K562 (cell line): Measurements from ENCODE around the gene MED22. TPM values are rescaled to one million over a fixed set of nuclear protein-coding genes. Genes with fewer than 3 reads are reported as not detected.
A peak's percentile ranks its signal among the peaks of the same experiment; 100 is the strongest.

Source experiments
- ARNT ChIP-seq, 2 experiments: fragments of 450-650 bp; IDR thresholded peaks; 2 replicates each; pipeline ENCODE4 v1.6.1; 2016; ENCODE audit warnings: mild to moderate bottlenecking in 1 of 2
- BCL6 ChIP-seq: fragments of 250-450 bp; sonication (Bioruptor Pico); IDR thresholded peaks from 2 replicates; pipeline ENCODE4 v1.4.0; 2020
- CAMTA2 ChIP-seq: fragments of 250-450 bp; sonication (Bioruptor Pico); conservative IDR thresholded peaks from 2 replicates; pipeline ENCODE4 v1.5.1; 2022
- CBX1 ChIP-seq: sonication (generic); IDR thresholded peaks from 2 replicates; pipeline ENCODE4 v1.6.1; 2016; ENCODE audit warnings: antibody characterized with exemption, low read depth, mild to moderate bottlenecking
- CBX3 ChIP-seq, 2 experiments: IDR thresholded peaks; 1 replicate in 1 of 2; 2 replicates in 1 of 2; pipeline ENCODE4 v1.6.1; 2012; ENCODE audit warnings: inconsistent platforms in 2 of 2, low read length in 2 of 2, borderline replicate concordance in 1 of 2, control low read depth in 1 of 2
- CHCHD3 ChIP-seq: fragments of 250-450 bp; sonication (Bioruptor Pico); IDR thresholded peaks from 2 replicates; pipeline ENCODE4 v2.1.2; 2022; ENCODE audit warnings: mild to moderate bottlenecking
- E2F1 ChIP-seq: sonication (generic); formaldehyde crosslinking; IDR thresholded peaks from 2 replicates; pipeline ENCODE4 v1.8.1; 2023; ENCODE audit warnings: mild to moderate bottlenecking, missing genetic modification reagents, moderate library complexity
- ELK3 ChIP-seq: fragments of 450-650 bp; formaldehyde crosslinking; IDR thresholded peaks from 2 replicates; pipeline ENCODE4 v1.4.0; 2020; ENCODE audit warnings: mild to moderate bottlenecking
- GATA2 ChIP-seq: sonication (generic); formaldehyde crosslinking; IDR thresholded peaks from 2 replicates; pipeline ENCODE4 v1.4.0; 2020; ENCODE audit warnings: mild to moderate bottlenecking, missing genetic modification reagents
- MAFF ChIP-seq: IDR thresholded peaks from 2 replicates; pipeline ENCODE4 v1.6.1; 2012; ENCODE audit warnings: low read length, improper control_type of control experiment
- MBD2 ChIP-seq: sonication (generic); IDR thresholded peaks from 2 replicates; pipeline ENCODE4 v1.6.1; 2016; ENCODE audit warnings: low read depth, borderline replicate concordance
- NBN ChIP-seq: fragments of 450-650 bp; IDR thresholded peaks from 2 replicates; pipeline ENCODE4 v1.6.1; 2016; ENCODE audit warnings: low read depth, mild to moderate bottlenecking
- NR0B1 ChIP-seq: fragments of 450-650 bp; IDR thresholded peaks from one replicate; pipeline ENCODE4 v1.6.1; 2018; ENCODE audit warnings: mild to moderate bottlenecking, moderate library complexity; ENCODE audit not compliant: partially characterized antibody
- PHB ChIP-seq: fragments of 250-450 bp; sonication (Bioruptor Pico); IDR thresholded peaks from 2 replicates; pipeline ENCODE4 v1.5.0; 2021
- PPARD ChIP-seq: fragments of 250-450 bp; sonication (Bioruptor Pico); IDR thresholded peaks from 2 replicates; pipeline ENCODE4 v1.8.0; 2022; ENCODE audit warnings: inconsistent platforms, mild to moderate bottlenecking, moderate library complexity
- RBM39 ChIP-seq: fragments of 200-400 bp; formaldehyde crosslinking; optimal IDR thresholded peaks from 2 replicates; pipeline ENCODE3; 2018; ENCODE audit warnings: low read depth, low read length
- RFX1 ChIP-seq: fragments of 450-650 bp; IDR thresholded peaks from 2 replicates; pipeline ENCODE4 v1.6.1; 2016; ENCODE audit warnings: mild to moderate bottlenecking, moderate library complexity
- SETDB1 ChIP-seq: IDR thresholded peaks from one replicate; pipeline ENCODE4 v1.6.1; 2012; ENCODE audit warnings: low read length, control low read depth, inconsistent platforms
- SNAPC5 ChIP-seq: fragments of 250-450 bp; sonication (Bioruptor Pico); IDR thresholded peaks from 2 replicates; pipeline ENCODE4 v1.8.0; 2021; ENCODE audit warnings: moderate library complexity, mild to moderate bottlenecking, inconsistent platforms
- SP2 ChIP-seq: IDR thresholded peaks from 2 replicates; pipeline ENCODE4 v1.6.1; 2011; ENCODE audit warnings: mild to moderate bottlenecking, low read depth, low read length, moderate library complexity; ENCODE audit not compliant: poor library complexity, severe bottlenecking; ENCODE audit errors: extremely low read depth
- TAF9B ChIP-seq: fragments of 450-650 bp; IDR thresholded peaks from 2 replicates; pipeline ENCODE4 v1.6.1; 2018; ENCODE audit warnings: mild to moderate bottlenecking; ENCODE audit not compliant: partially characterized antibody
- TCFL5 ChIP-seq: fragments of 250-450 bp; sonication (Bioruptor Pico); conservative IDR thresholded peaks from 2 replicates; pipeline ENCODE4 v1.6.1; 2021; ENCODE audit warnings: mild to moderate bottlenecking, moderate library complexity, matching md5 sums
- TEAD4 ChIP-seq, 2 experiments: sonication (generic) in 1 of 2; formaldehyde crosslinking in 1 of 2; IDR thresholded peaks; 2 replicates each; pipeline versions ENCODE4 v1.6.1 to v1.8.0; 2012 to 2022; ENCODE audit warnings: borderline replicate concordance in 1 of 2, inconsistent platforms in 1 of 2, low read length in 1 of 2, mild to moderate bottlenecking in 1 of 2, missing genetic modification reagents in 1 of 2
- ZBED1 ChIP-seq: IDR thresholded peaks from 2 replicates; pipeline ENCODE4 v1.6.1; 2014
- ZFPM2 ChIP-seq: fragments of 250-450 bp; sonication (Bioruptor Pico); IDR thresholded peaks from 2 replicates; pipeline ENCODE4 v1.5.1; 2022; ENCODE audit warnings: mild to moderate bottlenecking
- ZNF584 ChIP-seq: fragments of 200-800 bp; sonication (Bioruptor generic); IDR thresholded peaks from 2 replicates; pipeline ENCODE4 v1.6.1; 2016; ENCODE audit warnings: low read depth, mild to moderate bottlenecking, missing genetic modification characterization, missing compliant biosample characterization
- ZNF76 ChIP-seq: fragments of 250-450 bp; sonication (Bioruptor Pico); IDR thresholded peaks from 2 replicates; pipeline ENCODE4 v1.4.0; 2020; ENCODE audit warnings: mild to moderate bottlenecking, moderate library complexity, borderline replicate concordance
- polyA plus RNA-seq, 8 experiments: library from polyadenylated mRNA; depleted of rRNA in 4 of 8; stranded (reverse) in 5 of 8; unstranded in 3 of 8; fragments of >200 nt; fragmentation: Nextera tagmentation in 2 of 8; fragmentation: Illumina TruSeq in 1 of 8; extraction: Ambion mirVana in 2 of 8; extraction: Trizol in 1 of 8; gene quantifications; 2 replicates each; pipeline versions ENCODE4 v1.2.1 to v1.2.3, GENCODE V29; 2011 to 2014; ENCODE audit warnings: inconsistent platforms in 1 of 8, missing spikeins in 1 of 8
- total RNA-seq, 7 experiments: library from RNA; depleted of rRNA in 6 of 7; stranded (reverse); fragments of >200 nt in 6 of 7; fragmentation: Illumina TruSeq in 2 of 7; extraction: Trizol in 2 of 7; gene quantifications; 2 replicates each; pipeline versions ENCODE4 v1.2.1 to v1.2.3, GENCODE V29; 2011 to 2021; ENCODE audit warnings: low replicate concordance in 1 of 7

The MED22 gene
- total and polyA plus RNA-seq, 9 of the 15 experiments (the other 6 are each of a cell fraction or from before 2014, with no cell fraction given) = 0.73 to 35.6 (median 22.3) TPM

- TF ChIP-seq CBX3 (IDR thresholded peaks at IDR 0.05; ENCODE audit: borderline replicate concordance in 1 of 2, low read length in 2 of 2) (peak in 1 of 2 experiments; percentile 83; a peak in 1 of 3 replicates), CHCHD3 (CRISPR knock-in tag) (no peak), ZBED1 (peak; percentile 48; the same call in 1 of the 2 replicates), SP2 (no peak), CBX1 (peak; percentile 91), NR0B1 (no peak), NBN (no peak), TEAD4 (IDR thresholded peaks at IDR 0.05; ENCODE audit: low read length) (no peak; the same call in 1 of the 2 replicates), TEAD4 (CRISPR knock-in tag; IDR thresholded peaks at IDR 0.05; ENCODE audit: borderline replicate concordance) (no peak), PHB (no peak), E2F1 (CRISPR knock-in tag) (peak; percentile 89), MBD2 (peak; percentile 75), ZNF76 (CRISPR knock-in tag) (no peak), RFX1 (no peak), ARNT (IDR thresholded peaks at IDR 0.05) (no peak), TAF9B (peak; percentile 69), ZNF584 (no peak), SETDB1 (no peak), BCL6 (no peak), TCFL5 (no peak), CAMTA2 (CRISPR knock-in tag) (peak; percentile 83; the same call in 1 of the 2 replicates), GATA2 (CRISPR knock-in tag) (no peak), SNAPC5 (no peak), ZFPM2 (CRISPR knock-in tag) (no peak), ELK3 (CRISPR knock-in tag) (no peak), RBM39 (no peak), MAFF (no peak), PPARD (CRISPR knock-in tag) (no peak)
Measured at GRCh38 chr9:133335924-133336811, 11.8 kb downstream of the MED22 start, which contains the start of gene SURF6 (continued).
